Fibroblast of pulmonary artery (primary cell): ENCODE measurements around the gene LY9.
"Not testable (repeated sequence)": the region's sequence is repeated elsewhere in the genome, so short reads cannot be mapped to it uniquely, and the experiment has no call there.

ENCODE experiments used
- DNase-seq: peaks from one replicate; pipeline ENCODE4 v3.0.0-alpha.2; 2010; ENCODE audit warnings: low read depth
- H3K4me3 ChIP-seq: replicated peaks from 2 replicates; pipeline ENCODE4 v1.5.1; 2011; ENCODE audit warnings: low read depth, mild to moderate bottlenecking, control low read depth, low read length, moderate library complexity
- TF ChIP-seq, protein P1 (sequence below): IDR thresholded peaks from 2 replicates; pipeline ENCODE4 v1.5.1; 2011; ENCODE audit warnings: mild to moderate bottlenecking, control low read depth, low read length, inconsistent platforms; ENCODE audit errors: missing control alignments

LY9 gene

DNA sequence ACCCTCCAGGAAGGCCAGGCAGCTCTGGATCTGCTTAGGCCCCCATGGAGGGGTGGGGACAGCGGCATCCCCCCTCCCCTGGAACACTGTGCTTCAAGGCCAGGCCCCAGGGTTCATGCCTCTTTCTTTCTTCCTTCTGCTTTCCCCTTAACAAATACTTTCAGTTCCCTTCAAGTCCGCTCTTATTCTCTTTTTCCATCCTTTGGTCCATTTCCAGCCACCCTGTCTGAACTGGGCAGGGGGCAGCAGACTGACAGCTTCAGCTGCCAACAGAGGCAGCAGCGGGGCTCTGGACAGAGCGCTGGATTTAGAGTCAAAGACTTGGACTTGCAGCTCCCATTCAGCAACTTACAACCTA lies 67.8 kb downstream of the LY9 start:
- no peak for DNase-seq

GRCh38 chr1:160864173-160864572 lies 68.2 kb downstream of the LY9 start:
- DNase-seq: no peak
- H3K4me3 ChIP-seq: no peak overlapping the region
- TF ChIP-seq, protein P1, sequence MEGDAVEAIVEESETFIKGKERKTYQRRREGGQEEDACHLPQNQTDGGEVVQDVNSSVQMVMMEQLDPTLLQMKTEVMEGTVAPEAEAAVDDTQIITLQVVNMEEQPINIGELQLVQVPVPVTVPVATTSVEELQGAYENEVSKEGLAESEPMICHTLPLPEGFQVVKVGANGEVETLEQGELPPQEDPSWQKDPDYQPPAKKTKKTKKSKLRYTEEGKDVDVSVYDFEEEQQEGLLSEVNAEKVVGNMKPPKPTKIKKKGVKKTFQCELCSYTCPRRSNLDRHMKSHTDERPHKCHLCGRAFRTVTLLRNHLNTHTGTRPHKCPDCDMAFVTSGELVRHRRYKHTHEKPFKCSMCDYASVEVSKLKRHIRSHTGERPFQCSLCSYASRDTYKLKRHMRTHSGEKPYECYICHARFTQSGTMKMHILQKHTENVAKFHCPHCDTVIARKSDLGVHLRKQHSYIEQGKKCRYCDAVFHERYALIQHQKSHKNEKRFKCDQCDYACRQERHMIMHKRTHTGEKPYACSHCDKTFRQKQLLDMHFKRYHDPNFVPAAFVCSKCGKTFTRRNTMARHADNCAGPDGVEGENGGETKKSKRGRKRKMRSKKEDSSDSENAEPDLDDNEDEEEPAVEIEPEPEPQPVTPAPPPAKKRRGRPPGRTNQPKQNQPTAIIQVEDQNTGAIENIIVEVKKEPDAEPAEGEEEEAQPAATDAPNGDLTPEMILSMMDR: no peak

More for the DNA sequence above, 67.8 kb downstream of the LY9 start:
- TF ChIP-seq, protein P1: no peak
- H3K4me3 ChIP-seq: no peak overlapping the region

- no peak for DNase-seq
- TF ChIP-seq, protein P1: no peak
- H3K4me3 ChIP-seq: no peak overlapping the region
Observed at GRCh38 chr1:160865337-160865736, 69.4 kb downstream of the LY9 start.

- H3K4me3 ChIP-seq: no peak overlapping the region
- DNase-seq: no peak
- TF ChIP-seq, protein P1: no peak
Observed at GRCh38 chr1:160866001-160866694, 70.2 kb downstream of the LY9 start.

DNA sequence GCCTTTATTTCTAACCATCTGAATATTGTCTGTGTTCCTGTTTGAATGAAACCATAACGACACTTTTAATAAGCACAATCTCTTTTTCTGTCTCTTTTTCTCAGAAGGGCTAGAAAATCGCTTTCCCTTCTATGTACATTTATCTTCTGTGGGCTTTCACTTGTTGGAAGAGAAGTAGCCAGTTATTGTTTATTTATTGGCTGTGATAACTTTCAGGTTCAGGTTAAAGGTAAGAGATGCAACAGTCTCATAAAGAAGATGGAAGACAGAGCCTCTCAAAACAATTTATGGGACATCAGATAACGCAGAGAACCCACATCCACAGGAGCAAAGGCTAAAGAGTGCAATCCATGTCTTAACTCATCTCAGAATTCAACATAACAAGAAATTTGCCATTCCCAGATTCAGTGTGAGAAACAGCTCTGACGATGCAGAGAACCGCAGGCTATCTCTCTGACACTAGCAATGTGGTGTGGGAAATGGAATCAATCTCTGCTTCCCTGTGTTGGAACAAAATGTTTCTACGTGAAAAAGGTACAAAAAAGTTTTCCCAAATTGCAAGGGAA lies 70.8 kb downstream of the LY9 start:
- TF ChIP-seq, protein P1: no peak
- H3K4me3 ChIP-seq: no peak overlapping the region
- DNase-seq: no peak

DNA sequence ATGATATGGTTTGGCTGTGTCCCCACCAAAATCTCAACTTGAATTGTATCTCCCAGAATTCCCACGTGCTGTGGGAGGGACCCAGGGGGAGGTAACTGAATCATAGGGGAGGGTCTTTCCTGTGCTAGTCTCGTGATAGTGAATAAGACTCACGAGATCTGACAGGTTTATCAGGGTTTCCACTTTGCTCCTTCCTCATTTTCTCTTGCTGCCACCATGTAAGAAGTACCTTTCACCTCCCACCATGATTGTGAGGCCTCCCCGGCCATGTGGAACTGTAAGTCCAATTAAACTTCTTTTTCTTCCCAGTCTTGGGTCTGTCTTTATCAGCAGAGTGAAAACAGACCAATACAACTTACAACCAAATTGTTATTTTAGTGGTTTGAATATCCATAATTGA lies 71.7 kb downstream of the LY9 start:
- H3K4me3 ChIP-seq, DNase-seq: not testable (repeated sequence)

- H3K4me3 ChIP-seq: no peak overlapping the region
- DNase-seq: no peak
- TF ChIP-seq, protein P1: no peak
Observed at GRCh38 chr1:160868141-160868540, 72.2 kb downstream of the LY9 start.
